AG08396 (cell line): Measurements from ENCODE around the gene NSMCE1.
"Not testable (repeated sequence)": the region's sequence is repeated elsewhere in the genome, so short reads cannot be mapped to it uniquely, and the experiment has no call there.

Source experiments
- DNase-seq: peaks from one replicate; pipeline ENCODE4 v3.0.0; 2012; ENCODE audit warnings: low spot score, mixed read lengths

The NSMCE1 gene

DNA sequence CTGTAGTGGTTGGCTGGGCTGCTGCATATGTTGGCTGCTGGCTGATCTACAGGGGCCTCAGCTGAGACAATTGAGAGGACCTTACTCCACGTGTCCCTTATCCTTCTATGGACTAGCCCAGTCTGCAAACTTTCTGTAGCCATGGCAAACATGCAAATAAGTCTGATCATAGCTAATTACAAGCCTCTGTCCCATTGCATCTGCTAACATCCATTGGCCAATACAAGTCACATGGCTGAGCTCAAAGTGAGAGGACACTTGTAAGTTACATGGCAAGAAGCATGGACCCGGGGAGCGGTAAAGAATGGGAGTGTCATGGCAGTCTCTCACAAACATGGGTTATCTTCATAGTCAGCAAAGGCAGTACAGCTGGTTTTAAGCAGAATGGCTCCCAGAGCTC, 33.6 kb upstream of the NSMCE1 start:
- no peak for DNase-seq

DNA sequence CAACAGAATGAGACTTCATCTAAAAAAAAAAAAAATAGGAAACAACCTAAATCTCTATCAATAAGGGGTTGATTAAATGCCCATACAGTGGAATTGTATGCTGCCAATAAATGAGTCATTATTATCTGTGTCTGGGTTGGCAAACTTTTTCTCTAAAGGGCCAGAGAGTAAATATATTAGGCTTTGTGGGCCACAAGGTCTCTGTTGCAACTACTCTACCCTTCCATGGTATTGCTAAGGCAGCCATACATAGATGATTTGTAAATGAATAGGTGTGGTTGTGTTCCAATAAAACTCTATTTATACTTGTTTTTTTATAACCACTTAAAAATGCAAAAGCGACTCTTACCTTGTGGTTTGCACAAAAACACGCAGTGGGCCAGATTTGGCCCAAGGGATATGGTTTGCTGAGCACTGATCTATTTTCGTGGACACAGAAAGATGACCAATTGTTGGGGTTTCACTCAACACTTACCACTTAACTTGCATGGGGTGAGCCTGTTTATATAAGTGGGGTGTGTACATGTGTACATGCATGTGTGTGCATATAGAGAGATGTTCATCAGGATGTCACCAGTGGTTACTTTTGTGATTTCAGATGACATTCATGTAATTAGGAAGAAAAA, 32.8 kb upstream of the NSMCE1 start:
- DNase-seq = no peak

DNA sequence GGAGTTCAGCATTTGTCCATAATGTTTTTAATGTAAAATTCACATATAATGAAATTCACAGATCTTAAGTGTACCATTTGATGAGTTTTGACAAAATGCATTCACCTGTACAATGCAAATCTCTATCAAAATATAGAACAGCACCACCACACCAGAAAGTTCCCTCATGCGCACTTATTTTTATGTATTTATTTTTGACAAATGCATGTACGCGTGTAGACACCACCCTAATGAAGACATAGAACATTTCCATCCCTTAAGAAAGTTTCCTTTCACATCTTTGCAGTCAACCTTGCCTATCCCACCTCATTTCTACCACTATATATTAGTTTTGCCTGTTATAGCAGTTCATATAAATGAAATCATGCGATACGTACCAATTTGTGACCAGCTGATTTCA, 29.6 kb upstream of the NSMCE1 start:
- DNase-seq = no peak

DNA sequence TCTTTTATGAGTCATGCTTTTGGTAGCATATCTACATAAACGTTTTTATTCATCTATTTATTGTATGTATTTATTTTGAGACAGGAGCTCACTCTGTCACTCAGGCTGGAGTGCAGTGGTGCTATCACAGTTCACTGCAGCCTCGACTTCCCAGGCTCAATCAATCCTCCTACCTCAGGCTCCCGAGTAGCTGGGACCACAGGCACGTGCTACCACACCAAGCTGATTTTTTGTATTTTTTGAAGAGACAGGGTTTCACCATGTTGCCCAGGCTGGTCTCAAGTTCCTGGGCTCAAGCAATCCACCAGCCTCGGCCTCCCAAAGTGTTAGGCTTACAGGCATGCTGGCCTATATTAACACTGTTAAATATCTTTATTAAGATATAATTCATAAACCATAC, 24.8 kb upstream of the NSMCE1 start:
- no peak for DNase-seq

DNA sequence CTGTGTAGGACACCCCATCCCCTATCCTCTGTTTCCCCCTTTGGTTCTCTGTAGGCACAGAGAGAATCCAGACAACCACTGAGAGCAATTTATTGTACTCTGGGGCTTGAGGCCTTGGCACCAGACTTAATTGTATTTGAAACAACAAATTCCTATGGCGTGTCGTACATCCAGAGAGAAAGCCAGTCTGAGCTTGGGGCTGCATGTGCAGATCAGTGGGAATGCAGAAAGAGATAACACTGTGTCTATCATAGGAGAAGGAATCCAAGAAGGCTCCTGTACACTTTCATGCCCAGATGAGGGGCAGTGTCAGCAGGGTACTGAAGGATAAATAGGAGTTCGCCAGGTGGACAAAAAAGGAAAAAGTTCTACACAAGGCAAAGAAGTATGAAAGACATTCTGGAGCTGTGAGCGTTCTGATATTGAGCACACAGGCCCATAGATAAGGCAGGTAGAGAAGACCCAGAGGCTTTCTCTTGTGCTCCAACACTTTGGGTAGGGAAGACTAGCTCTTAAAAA, 23.2 kb upstream of the NSMCE1 start:
- DNase-seq = no peak

DNA sequence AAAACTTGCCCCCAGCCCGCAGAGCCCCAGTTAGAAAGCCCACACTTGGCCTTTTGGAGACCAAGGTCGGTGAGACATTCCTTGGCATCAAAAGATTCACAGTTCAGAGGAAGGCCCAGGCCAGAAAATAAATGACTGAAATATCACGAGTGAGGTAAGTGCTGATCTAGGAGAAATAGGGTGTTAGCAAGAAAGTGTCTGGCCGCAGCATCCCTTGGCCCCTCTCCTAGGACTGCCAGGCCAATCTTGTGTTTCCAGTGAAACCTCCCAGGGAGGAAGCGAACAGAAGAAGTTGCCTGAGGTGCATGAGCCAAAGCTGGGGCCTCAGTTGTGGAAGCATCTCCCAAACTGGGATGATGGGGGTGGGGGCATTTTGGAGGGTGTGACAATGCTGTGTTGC, 22.5 kb upstream of the NSMCE1 start:
- no peak for DNase-seq

DNA sequence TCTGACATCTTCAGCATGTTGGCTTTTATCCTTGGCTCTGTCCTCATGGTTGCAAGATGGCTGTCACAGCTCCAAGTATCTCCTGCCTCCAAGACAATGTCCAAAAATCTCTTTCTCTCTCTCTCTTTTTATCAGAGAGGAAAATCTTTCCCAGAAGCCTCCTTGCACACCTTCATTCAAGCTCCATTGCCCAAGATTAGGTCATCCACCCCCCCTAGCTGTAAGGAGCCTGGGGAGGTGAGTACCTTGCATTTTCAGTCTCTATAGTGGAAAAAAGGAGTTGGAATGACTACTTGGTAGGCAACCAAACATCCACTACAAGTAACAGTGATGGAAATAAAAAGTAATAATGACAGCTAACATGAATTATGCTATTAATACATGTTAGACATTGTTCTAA, 22.0 kb upstream of the NSMCE1 start:
- DNase-seq = no peak

DNA sequence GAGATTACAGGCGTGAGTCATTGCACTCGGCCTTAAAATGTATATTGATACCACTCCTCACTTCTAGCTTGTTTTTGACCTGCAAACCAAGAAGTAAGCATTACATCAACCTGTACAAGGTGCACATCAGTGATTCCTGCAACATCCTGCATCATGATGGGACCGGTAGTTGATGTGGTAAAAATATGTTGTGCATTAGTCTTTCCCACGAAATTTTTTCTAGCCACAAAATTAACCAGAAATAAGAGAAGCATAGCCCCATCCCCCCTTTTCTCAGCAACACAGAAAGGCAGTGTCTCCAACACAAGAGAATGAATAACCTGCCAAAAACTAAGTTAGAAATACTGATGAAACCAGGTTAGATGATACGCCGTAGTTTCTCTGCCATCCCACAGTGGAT, 21.1 kb upstream of the NSMCE1 start:
- no peak for DNase-seq

DNA sequence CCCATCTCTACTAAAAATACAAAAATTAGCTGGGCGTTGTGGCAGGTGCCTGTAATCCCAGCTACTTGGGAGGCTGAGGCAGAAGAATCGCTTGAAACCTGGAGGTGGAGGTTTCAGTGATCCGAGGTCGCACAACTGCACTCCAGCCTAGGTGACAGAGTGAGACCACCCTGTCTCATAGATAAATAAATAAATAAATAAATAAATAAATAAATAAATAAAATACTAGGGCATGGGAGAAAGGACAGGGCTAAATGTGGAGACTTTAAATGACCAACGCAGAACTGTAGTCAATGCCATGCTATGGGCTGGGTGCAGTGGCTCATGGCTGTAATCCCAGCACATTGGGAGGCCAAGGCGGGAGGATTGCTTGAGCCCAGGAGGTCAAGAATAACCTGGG, 19.7 kb upstream of the NSMCE1 start:
- not testable (repeated sequence) for DNase-seq

DNA sequence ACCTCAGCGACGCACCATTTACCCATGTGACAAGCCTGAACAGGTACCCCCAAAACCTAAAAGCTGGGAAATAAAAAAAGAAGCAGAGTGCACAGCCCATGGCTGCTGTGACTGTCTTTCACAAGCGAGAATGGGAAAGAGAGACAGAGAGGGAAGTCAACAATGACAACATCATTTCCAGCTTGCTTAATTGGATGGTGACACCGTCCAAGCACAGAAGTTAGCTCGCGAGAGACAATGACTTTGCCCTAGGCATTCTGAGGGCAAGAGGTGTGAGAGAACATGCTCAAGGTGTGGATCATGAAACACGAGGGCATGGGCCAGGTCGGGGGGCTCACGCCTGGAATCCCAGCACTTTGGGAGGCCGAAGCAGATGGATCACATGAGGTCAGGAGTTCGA, 19.3 kb upstream of the NSMCE1 start:
- no peak for DNase-seq

DNA sequence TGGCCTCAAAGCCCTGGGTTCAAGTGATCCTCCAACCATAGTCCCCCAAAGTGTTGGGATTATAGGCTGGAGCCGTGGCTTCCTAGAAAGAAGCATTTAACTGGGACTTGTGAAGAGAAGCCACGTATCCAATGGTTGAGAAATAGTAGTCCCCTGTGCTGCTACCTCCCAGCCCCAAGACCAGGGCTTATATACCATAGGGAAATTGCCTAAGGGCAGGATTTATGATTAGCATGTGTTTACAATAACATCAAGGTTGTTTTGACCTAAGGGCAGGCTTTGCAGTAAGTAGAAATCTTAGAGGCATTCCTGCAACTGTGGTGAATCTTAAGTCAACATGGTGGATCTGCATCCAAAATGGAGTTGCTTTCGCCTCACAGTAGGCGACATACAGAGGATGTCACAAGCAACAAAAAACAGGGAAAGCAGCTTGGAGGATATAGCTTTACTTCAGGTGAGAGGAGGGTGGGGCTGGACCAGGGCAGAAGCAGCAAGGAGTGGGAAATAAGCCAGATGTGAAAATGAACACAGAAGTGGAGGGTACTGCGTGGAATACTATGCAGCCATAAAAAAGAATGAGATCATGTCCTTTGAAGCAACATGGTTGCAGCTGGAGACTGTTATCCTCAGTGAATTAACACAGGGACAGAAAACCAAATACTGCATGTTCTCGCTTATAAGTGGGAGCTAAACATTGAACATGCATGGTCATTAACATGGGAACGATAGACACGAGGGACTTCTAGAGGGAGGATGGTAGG, 18.7 kb upstream of the NSMCE1 start:
- DNase-seq = no peak

DNA sequence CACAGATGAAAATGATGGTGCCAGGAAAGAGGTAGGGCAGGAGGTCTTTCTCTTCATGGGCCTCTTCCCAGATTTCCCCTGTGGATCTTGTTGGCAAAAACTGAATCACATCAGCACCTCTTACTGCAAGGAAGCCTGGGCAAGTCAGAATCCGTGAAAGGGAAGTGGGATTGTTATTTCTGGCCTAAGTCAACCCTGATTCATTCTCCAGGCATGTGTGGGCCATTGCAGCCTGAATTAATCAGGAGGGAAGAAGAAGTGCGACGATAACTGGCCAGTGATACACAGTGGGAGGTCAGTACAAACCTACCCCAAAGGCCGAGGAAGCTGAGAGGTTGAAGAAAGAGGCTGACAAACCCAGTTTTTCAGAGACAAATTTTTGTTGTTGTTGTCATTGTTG, 17.9 kb upstream of the NSMCE1 start:
- DNase-seq = peak; percentile 85

DNA sequence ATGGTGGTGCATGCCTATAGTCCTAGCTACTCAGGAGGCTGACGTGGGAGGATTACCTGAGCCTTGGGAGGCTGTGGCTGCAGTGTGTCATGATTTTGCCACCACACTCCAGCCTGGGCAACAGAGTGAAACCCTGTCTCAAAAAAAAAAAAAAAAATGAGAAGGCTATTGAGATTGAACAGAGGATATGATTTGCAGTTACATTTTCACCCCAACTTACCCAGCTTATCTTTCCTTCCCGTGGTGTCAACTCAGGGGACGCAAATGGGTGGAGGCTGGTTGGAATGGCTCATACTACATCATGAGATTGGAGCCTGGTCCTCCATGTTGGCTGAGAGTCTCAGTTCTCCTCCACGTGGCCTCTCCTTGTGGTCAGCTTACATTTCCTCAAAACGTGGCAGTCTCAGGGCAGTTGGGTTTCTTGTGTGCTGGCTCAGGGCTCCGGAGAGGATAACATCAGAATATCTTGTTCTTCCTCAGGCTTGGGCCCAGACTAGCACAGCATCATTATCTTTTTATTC, 17.2 kb upstream of the NSMCE1 start:
- DNase-seq = no peak

DNA sequence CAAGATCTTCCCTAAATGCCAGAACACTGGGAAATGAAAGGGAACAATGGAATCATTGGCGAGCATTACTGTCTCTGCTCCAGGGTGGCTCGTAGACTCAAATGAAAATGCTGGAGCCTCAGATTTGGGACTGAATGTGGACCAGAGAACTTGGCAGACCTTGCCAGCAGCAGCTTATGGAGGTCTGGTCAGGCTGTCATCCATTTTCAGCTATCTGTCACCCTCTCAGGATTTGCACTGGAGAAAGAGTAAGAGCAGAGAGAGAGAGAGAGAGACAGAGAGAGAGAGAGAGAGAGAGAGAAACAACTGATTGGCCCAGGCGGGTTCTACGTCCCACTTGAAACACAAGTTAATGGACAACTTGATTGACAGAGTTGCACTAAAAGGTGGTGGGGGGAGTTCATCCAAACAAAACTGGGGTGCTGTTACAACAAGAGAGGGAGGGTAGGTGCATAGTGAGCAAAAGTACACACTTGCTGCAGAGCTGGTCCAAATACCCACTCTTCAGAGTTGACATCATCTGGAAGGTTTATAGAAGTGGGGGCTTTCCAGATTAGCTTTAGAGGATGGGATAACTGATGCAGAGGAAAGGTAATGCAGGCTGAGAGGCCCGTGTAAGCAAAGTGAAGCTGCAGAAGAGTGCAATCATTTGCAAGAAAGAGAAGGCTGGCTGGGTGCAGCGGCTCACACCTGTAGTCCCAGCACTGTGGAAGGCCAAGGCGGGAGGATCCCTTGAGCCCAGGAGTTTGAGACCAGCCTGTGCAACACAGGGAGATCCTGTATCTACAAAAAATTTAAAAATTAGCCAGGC, 16.5 kb upstream of the NSMCE1 start:
- no peak for DNase-seq

DNA sequence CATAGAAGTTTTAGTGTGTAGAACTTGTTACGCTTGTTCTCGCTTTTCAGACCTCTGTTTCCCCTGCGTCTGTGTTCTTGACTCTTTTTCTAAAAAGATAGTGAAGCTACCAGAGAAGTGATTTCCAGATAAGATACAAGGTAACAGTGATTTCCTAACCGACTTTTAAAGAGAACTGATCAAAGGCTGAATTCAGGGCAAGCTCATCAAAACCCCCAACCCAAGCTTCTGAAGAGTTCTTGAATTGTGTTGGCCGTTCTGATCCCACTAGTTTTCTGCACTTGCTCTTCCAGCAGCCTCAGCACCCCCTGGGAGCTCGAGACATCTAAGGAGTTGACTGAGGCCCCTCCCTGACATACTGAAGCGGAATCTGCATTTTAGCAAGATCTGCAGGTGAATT, 12.7 kb upstream of the NSMCE1 start:
- DNase-seq = no peak

DNA sequence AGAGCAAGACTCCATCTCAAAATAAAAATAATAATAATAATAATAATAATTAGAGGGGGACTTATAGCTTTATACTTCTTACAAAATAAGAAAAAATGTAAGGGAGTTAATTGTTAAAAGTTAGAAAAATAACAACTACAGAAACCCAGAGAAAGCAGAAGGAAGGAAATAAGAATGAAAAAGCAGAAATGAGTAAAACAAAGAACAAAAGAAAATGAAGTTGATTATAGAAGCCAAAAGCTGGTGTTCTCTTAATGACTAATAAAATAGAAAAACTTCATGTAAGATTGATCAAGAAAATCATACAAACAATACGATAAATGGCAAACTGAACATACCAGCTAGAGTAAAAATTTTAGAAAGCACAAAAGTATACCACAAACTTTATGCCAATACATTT, 6.8 kb upstream of the NSMCE1 start:
- DNase-seq = no peak

DNA sequence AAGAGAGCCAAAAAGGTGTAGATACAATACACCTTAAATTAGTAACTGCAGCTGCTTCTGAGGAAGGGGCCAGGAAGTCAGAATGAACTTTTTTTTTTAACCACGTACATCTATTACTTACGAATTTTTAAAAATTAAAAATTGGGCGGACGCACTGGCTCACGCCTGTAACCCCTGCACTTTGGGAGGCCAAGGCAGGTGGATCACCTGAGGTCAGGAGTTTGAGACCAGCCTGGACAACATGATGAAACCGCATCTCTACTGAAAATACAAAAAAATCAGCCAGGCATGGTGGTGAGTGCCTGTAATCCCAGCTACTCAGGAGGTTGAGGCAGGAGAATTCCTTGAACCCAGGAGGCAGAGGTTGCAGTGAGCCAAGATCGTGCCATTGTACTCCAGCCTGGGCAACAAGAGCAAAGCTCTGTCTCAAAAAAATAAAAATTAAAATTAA, 5.9 kb upstream of the NSMCE1 start:
- not testable (repeated sequence) for DNase-seq

DNA sequence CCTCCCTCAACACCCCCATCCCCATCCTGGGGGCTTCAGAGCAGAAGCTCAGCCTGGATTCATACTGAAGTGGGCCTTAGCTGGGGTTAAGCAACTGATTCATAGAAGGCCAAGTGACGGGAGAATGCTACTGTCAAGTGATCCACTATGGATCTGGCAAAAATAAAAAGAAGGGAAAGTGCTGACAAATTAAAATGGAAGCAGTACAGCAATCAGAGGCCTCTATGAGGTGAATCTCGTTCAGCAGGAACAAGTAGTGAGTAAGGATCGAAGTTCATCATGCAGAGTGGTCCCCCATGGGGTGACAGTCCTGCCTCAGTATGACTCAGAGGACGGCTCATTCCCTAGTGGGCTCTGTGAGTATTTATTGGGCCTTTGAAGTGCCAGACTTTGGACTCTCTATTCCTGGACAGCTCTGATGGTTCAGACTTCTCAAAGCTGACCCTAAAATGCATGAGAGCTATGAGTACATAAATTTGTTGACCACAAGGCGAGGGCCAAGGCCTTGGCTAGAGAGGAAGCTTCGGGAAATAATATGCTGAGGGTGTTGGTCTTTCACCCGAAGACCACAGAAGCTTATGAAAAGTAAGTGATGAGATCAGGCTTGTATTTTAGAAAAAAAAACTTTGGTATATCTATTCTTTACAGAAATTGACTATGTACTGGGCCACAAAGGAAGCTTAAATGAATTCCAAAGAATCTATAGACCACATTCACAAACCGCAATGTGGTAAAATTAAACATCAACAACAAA, 5.3 kb upstream of the NSMCE1 start:
- no peak for DNase-seq

DNA sequence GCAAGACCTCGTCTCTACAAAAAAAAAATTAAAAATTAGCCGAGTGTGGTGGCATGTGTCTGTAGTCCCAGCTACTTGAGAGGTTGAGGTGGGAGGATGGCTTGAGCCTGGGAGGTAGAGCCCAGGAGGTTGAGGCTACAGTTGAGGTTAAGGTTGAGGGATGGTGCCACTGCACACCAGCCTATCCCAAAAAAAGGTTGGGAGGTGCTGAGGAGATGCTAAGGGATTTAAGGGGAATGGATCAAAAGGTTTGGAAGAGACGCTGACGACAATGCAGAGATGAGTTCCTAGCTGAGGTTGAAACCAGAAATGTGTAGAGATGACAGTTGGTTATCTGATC, 4.7 kb upstream of the NSMCE1 start:
- DNase-seq = no peak

DNA sequence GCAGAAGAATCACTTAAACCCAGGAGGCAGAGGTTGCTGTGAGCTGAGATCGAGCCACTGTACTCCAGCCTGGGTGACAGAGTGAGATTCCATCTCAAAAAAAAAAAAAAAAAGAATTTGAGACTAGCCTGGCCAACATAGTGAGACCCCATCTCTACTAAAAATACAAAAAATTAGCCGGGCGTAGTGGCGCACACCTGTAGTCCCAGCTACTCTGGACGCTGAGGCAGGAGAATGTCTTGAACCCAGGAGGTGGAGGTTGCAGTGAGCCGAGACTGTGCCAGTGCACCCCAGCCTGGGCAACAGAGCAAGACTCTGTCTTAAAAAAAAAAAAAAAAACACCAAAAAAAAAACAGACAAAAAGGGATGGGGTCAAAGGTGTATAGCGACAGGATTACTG, 4.1 kb upstream of the NSMCE1 start:
- DNase-seq = not testable (repeated sequence)

DNA sequence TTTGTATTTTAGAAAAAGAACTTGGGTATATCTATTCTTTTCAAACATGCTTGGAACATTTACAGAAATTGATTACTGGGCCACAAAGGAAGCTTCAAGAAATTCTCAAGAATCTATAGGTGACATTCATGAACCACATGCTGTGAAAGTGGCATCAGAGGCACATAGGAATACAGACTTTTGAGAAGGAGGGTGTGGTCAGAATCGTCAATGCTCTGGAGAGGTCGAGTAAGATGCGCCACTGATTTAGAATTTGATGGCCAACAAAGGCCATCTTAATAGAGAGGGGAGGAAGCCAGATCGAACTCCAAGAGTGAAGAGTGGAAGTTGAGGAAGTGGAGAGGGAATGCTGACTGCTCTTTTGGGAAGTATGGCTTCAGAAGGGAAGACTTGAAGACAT, 3.5 kb upstream of the NSMCE1 start:
- DNase-seq = no peak

DNA sequence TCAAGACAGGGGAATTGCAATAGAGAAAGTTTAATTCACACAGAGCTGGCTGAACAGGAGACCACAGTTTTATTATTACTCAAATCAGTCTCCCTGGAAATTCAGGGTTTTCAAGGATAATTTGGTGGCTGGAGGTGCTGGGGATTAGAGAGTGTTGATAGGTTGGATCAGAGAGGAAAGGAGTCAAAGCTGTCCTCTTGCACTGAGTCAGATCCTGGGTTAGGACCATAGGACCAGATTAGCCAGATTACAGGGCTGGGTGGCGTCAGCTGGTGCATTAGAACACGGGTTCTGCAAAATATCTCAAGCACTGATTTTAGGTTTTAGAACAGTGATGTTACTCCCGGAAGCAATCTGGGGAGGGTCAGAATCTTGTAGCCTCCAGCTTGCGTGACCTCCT, 1.8 kb upstream of the NSMCE1 start:
- DNase-seq = no peak
